Measurements from ENCODE around the gene MZB1.

- no peak for TF ChIP-seq CTCF (IDR thresholded peaks at IDR 0.05)
- no peak for TF ChIP-seq POLR2A (IDR thresholded peaks at IDR 0.05)
These were observed 3.9 kb upstream of the MZB1 start for GRCh38 chr5:139393497-139394122.

Measured in thyroid gland (tissue), 4 donors.